ENCODE data around the gene PTTG1IP.

The PTTG1IP gene

GRCh38 chr21:44816761-44817505, 56.6 kb downstream of the PTTG1IP start:
- H3K27ac ChIP-seq (ENCODE audit: low read depth, low read length): no peak overlapping the region

GRCh38 chr21:44815852-44816628, 57.5 kb downstream of the PTTG1IP start:
- Histone ChIP-seq H2BK15ac (replicated peaks; ENCODE audit: low read depth) (no peak overlapping the region), H2AK5ac (ENCODE audit: low read length) (no peak overlapping the region), H4K5ac (ENCODE audit: low read length) (no peak overlapping the region), H3K23ac (ENCODE audit: low read length) (no peak overlapping the region), H3K4me2 (ENCODE audit: low read length) (no peak overlapping the region), H2BK120ac (ENCODE audit: low read depth, low read length) (no peak overlapping the region), H3K4me3 (ENCODE audit: low read length) (no peak overlapping the region), H4K8ac (ENCODE audit: low read depth, low read length) (no peak overlapping the region), H3K79me2 (ENCODE audit: control insufficient read depth, insufficient read depth, low read length) (peaks cover 44% of the 10 kb centered on the region), H3K27me3 (ENCODE audit: insufficient read depth, low read length, poor library complexity) (no peaks in the 10 kb centered on the region), H3K79me1 (ENCODE audit: low read length) (peaks cover 21% of the 10 kb centered on the region), H2BK5ac (ENCODE audit: low read length) (no peak overlapping the region), H3K9ac (ENCODE audit: low read length) (no peak overlapping the region), H3K56ac (ENCODE audit: low read length) (no peak overlapping the region), H3K36me3 (ENCODE audit: control insufficient read depth, insufficient read depth, low read length) (peaks cover 2% of the 10 kb centered on the region), H3K4ac (ENCODE audit: low read depth, low read length) (no peak overlapping the region), H3K27ac (ENCODE audit: low read depth, low read length) (no peak overlapping the region), H3K4me1 (ENCODE audit: control insufficient read depth, low read depth, low read length) (no peaks in the 10 kb centered on the region), H3K18ac (ENCODE audit: low read length) (no peak overlapping the region)
- DNase-seq: no peak
- no CpG with 5 or more reads among the region's 10 CpGs for WGBS (ENCODE audit: extremely low coverage, insufficient coverage, low lambda C conversion rate)

More at GRCh38 chr21:44816761-44817505, 56.6 kb downstream of the PTTG1IP start:
- H3K36me3 ChIP-seq (ENCODE audit: control insufficient read depth, insufficient read depth, low read length): peaks cover 2% of the 10 kb centered on the region
- H3K4me1 ChIP-seq (ENCODE audit: control insufficient read depth, low read depth, low read length): no peaks in the 10 kb centered on the region
- H4K8ac ChIP-seq (ENCODE audit: low read depth, low read length): no peak overlapping the region
- WGBS (ENCODE audit: extremely low coverage, insufficient coverage, low lambda C conversion rate): no CpG with 5 or more reads among the region's 57 CpGs
- no peak overlapping the region for H2BK15ac ChIP-seq (replicated peaks; ENCODE audit: low read depth)
- no peak overlapping the region for H4K5ac ChIP-seq (ENCODE audit: low read length)
- H3K4ac ChIP-seq (ENCODE audit: low read depth, low read length): no peak overlapping the region
- H3K18ac ChIP-seq (ENCODE audit: low read length): no peak overlapping the region
- no peak overlapping the region for H3K23ac ChIP-seq (ENCODE audit: low read length)
- DNase-seq: no peak
- peak overlapping the region; percentile 86 for H3K9ac ChIP-seq (ENCODE audit: low read length)
- no peak overlapping the region for H2AK5ac ChIP-seq (ENCODE audit: low read length)
- H3K56ac ChIP-seq (ENCODE audit: low read length): peak overlapping the region; percentile 90
- peak overlapping the region; percentile 83 for H3K4me3 ChIP-seq (ENCODE audit: low read length)
- H3K79me1 ChIP-seq (ENCODE audit: low read length): peaks cover 21% of the 10 kb centered on the region
- no peaks in the 10 kb centered on the region for H3K27me3 ChIP-seq (ENCODE audit: insufficient read depth, low read length, poor library complexity)
- no peak overlapping the region for H2BK5ac ChIP-seq (ENCODE audit: low read length)
- peaks cover 40% of the 10 kb centered on the region for H3K79me2 ChIP-seq (ENCODE audit: control insufficient read depth, insufficient read depth, low read length)
- peak overlapping the region; percentile 90 for H3K4me2 ChIP-seq (ENCODE audit: low read length)
- H2BK120ac ChIP-seq (ENCODE audit: low read depth, low read length): no peak overlapping the region

GRCh38 chr21:44815225-44815624, 58.3 kb downstream of the PTTG1IP start:
- Histone ChIP-seq H3K23ac (ENCODE audit: low read length) (no peak overlapping the region), H2BK5ac (ENCODE audit: low read length) (no peak overlapping the region)

GRCh38 chr21:44814498-44815023, 58.9 kb downstream of the PTTG1IP start:
- H3K18ac ChIP-seq (ENCODE audit: low read length): no peak overlapping the region
- no peak overlapping the region for H2BK120ac ChIP-seq (ENCODE audit: low read depth, low read length)
- no peak overlapping the region for H3K56ac ChIP-seq (ENCODE audit: low read length)
- WGBS (ENCODE audit: extremely low coverage, insufficient coverage, low lambda C conversion rate): no CpG with 5 or more reads among the region's 11 CpGs
- no peak overlapping the region for H3K4ac ChIP-seq (ENCODE audit: low read depth, low read length)
- no peak overlapping the region for H4K8ac ChIP-seq (ENCODE audit: low read depth, low read length)
- H2BK5ac ChIP-seq (ENCODE audit: low read length): no peak overlapping the region
- no peak overlapping the region for H3K4me3 ChIP-seq (ENCODE audit: low read length)
- no peak overlapping the region for H2AK5ac ChIP-seq (ENCODE audit: low read length)
- no peak overlapping the region for H3K4me2 ChIP-seq (ENCODE audit: low read length)
- H3K27me3 ChIP-seq (ENCODE audit: insufficient read depth, low read length, poor library complexity): no peaks in the 10 kb centered on the region
- H2BK15ac ChIP-seq (replicated peaks; ENCODE audit: low read depth): no peak overlapping the region
- H3K36me3 ChIP-seq (ENCODE audit: control insufficient read depth, insufficient read depth, low read length): peaks cover 2% of the 10 kb centered on the region
- peaks cover 48% of the 10 kb centered on the region for H3K79me2 ChIP-seq (ENCODE audit: control insufficient read depth, insufficient read depth, low read length)
- H3K9ac ChIP-seq (ENCODE audit: low read length): no peak overlapping the region
- H4K5ac ChIP-seq (ENCODE audit: low read length): no peak overlapping the region
- DNase-seq: no peak
- H3K27ac ChIP-seq (ENCODE audit: low read depth, low read length): no peak overlapping the region
- H3K23ac ChIP-seq (ENCODE audit: low read length): no peak overlapping the region
- H3K79me1 ChIP-seq (ENCODE audit: low read length): peaks cover 28% of the 10 kb centered on the region
- H3K4me1 ChIP-seq (ENCODE audit: control insufficient read depth, low read depth, low read length): no peaks in the 10 kb centered on the region

More at GRCh38 chr21:44815225-44815624, 58.3 kb downstream of the PTTG1IP start:
- no peak overlapping the region for H2BK15ac ChIP-seq (replicated peaks; ENCODE audit: low read depth)
- no peak overlapping the region for H3K56ac ChIP-seq (ENCODE audit: low read length)
- no peak for DNase-seq
- H3K79me2 ChIP-seq (ENCODE audit: control insufficient read depth, insufficient read depth, low read length): peaks cover 48% of the 10 kb centered on the region
- H3K27me3 ChIP-seq (ENCODE audit: insufficient read depth, low read length, poor library complexity): no peaks in the 10 kb centered on the region
- no peak overlapping the region for H3K18ac ChIP-seq (ENCODE audit: low read length)
- H3K4me1 ChIP-seq (ENCODE audit: control insufficient read depth, low read depth, low read length): no peaks in the 10 kb centered on the region
- H3K4me2 ChIP-seq (ENCODE audit: low read length): no peak overlapping the region
- no CpG with 5 or more reads among the region's 8 CpGs for WGBS (ENCODE audit: extremely low coverage, insufficient coverage, low lambda C conversion rate)
- H2AK5ac ChIP-seq (ENCODE audit: low read length): no peak overlapping the region
- H3K9ac ChIP-seq (ENCODE audit: low read length): no peak overlapping the region
- H3K36me3 ChIP-seq (ENCODE audit: control insufficient read depth, insufficient read depth, low read length): peaks cover 2% of the 10 kb centered on the region
- H4K8ac ChIP-seq (ENCODE audit: low read depth, low read length): no peak overlapping the region
- no peak overlapping the region for H3K27ac ChIP-seq (ENCODE audit: low read depth, low read length)
- H3K4ac ChIP-seq (ENCODE audit: low read depth, low read length): no peak overlapping the region
- peaks cover 27% of the 10 kb centered on the region for H3K79me1 ChIP-seq (ENCODE audit: low read length)
- no peak overlapping the region for H2BK120ac ChIP-seq (ENCODE audit: low read depth, low read length)
- H4K5ac ChIP-seq (ENCODE audit: low read length): no peak overlapping the region
- no peak overlapping the region for H3K4me3 ChIP-seq (ENCODE audit: low read length)

- Histone ChIP-seq H3K4me3 (ENCODE audit: low read length) (no peak overlapping the region), H3K79me1 (ENCODE audit: low read length) (peaks cover 30% of the 10 kb centered on the region), H3K56ac (ENCODE audit: low read length) (no peak overlapping the region), H3K23ac (ENCODE audit: low read length) (no peak overlapping the region), H2AK5ac (ENCODE audit: low read length) (no peak overlapping the region), H3K27ac (ENCODE audit: low read depth, low read length) (no peak overlapping the region), H4K5ac (ENCODE audit: low read length) (no peak overlapping the region), H3K4me2 (ENCODE audit: low read length) (no peak overlapping the region), H3K4me1 (ENCODE audit: control insufficient read depth, low read depth, low read length) (no peaks in the 10 kb centered on the region), H3K18ac (ENCODE audit: low read length) (no peak overlapping the region), H3K27me3 (ENCODE audit: insufficient read depth, low read length, poor library complexity) (no peaks in the 10 kb centered on the region), H2BK5ac (ENCODE audit: low read length) (no peak overlapping the region), H3K36me3 (ENCODE audit: control insufficient read depth, insufficient read depth, low read length) (peaks cover 3% of the 10 kb centered on the region), H4K8ac (ENCODE audit: low read depth, low read length) (no peak overlapping the region), H2BK15ac (replicated peaks; ENCODE audit: low read depth) (no peak overlapping the region), H3K4ac (ENCODE audit: low read depth, low read length) (no peak overlapping the region), H3K79me2 (ENCODE audit: control insufficient read depth, insufficient read depth, low read length) (peaks cover 48% of the 10 kb centered on the region), H3K9ac (ENCODE audit: low read length) (no peak overlapping the region), H2BK120ac (ENCODE audit: low read depth, low read length) (no peak overlapping the region)
- no peak for DNase-seq
- no CpG with 5 or more reads among the region's 18 CpGs for WGBS (ENCODE audit: extremely low coverage, insufficient coverage, low lambda C conversion rate)
Observed at GRCh38 chr21:44813727-44814126, 59.8 kb downstream of the PTTG1IP start.
